GM12873 (cell line): Measurements from ENCODE around the gene POP5.

Experiments used
- CTCF ChIP-seq: IDR thresholded peaks from 2 replicates; pipeline ENCODE4 v1.5.1; 2012; ENCODE audit warnings: low read depth, mild to moderate bottlenecking, moderate library complexity, low read length, control low read depth; ENCODE audit not compliant: insufficient read depth; ENCODE audit errors: missing control alignments

Gene POP5

GRCh38 chr12:120532701-120533238 lies 48.4 kb downstream of the POP5 start:
- TF ChIP-seq CTCF = no peak

- TF ChIP-seq CTCF = no peak
Observed at GRCh38 chr12:120529641-120530417, 51.4 kb downstream of the POP5 start.

- TF ChIP-seq CTCF = no peak
Observed at GRCh38 chr12:120528861-120529525, 52.2 kb downstream of the POP5 start, which contains the start of gene COQ5. TSS of gene COQ5 (minus strand) at chr12:120529158. CDS start at chr12:120529141, 17 bp downstream.
